Stimulated activated naive CD8-positive, alpha-beta T cell treated with anti-CD3 and anti-CD28 coated beads, Interleukin-15, Interleukin-2, amounts not matched to agents 100 ng/mL and 50 ng/mL, for 24 hours (primary cell): ENCODE data around the gene CCNB2.
"Not testable (repeated sequence)": the region's sequence is repeated elsewhere in the genome, so short reads cannot be mapped to it uniquely, and the experiment has no call there.

Experiments used
- H3K27ac Mint-ChIP-seq: one replicate; pipeline ENCODE4 v1.8.0; 2021; ENCODE audit warnings: mild to moderate bottlenecking, mixed read lengths
- H3K27me3 Mint-ChIP-seq: one replicate; pipeline ENCODE4 v1.8.0; 2021; ENCODE audit warnings: mixed read lengths
- H3K36me3 Mint-ChIP-seq: one replicate; pipeline ENCODE4 v1.8.0; 2021; ENCODE audit warnings: low read depth, mixed read lengths
- H3K4me1 Mint-ChIP-seq: one replicate; pipeline ENCODE4 v1.8.0; 2021; ENCODE audit warnings: low read depth, mixed read lengths
- H3K4me3 Mint-ChIP-seq: one replicate; pipeline ENCODE4 v1.8.0; 2021; ENCODE audit warnings: mild to moderate bottlenecking, mixed read lengths
- H3K9me3 Mint-ChIP-seq: one replicate; pipeline ENCODE4 v1.8.0; 2021; ENCODE audit warnings: mixed read lengths

Gene CCNB2

GRCh38 chr15:59150185-59150584, 45.2 kb downstream of the CCNB2 start:
- Mint-ChIP-seq H3K4me1 (no peaks in the 10 kb centered on the region), H3K36me3 (peaks cover 3% of the 10 kb centered on the region), H3K27ac (no peak overlapping the region), H3K4me3 (no peak overlapping the region), H3K9me3 (no peaks in the 10 kb centered on the region), H3K27me3 (no peaks in the 10 kb centered on the region)

- H3K4me1 Mint-ChIP-seq, result no peaks in the 10 kb centered on the region
- peaks cover 3% of the 10 kb centered on the region for H3K36me3 Mint-ChIP-seq
- H3K9me3 Mint-ChIP-seq, result no peaks in the 10 kb centered on the region
- H3K27ac Mint-ChIP-seq, result no peak overlapping the region
- H3K27me3 Mint-ChIP-seq, result no peaks in the 10 kb centered on the region
- no peak overlapping the region for H3K4me3 Mint-ChIP-seq
Measured at GRCh38 chr15:59152694-59153450, 47.9 kb downstream of the CCNB2 start.

GRCh38 chr15:59153466-59153865, 48.5 kb downstream of the CCNB2 start:
- H3K4me1 Mint-ChIP-seq, result no peaks in the 10 kb centered on the region
- H3K27me3 Mint-ChIP-seq, result no peaks in the 10 kb centered on the region
- H3K36me3 Mint-ChIP-seq, result peaks cover 3% of the 10 kb centered on the region
- H3K27ac Mint-ChIP-seq, result no peak overlapping the region
- H3K9me3 Mint-ChIP-seq, result no peaks in the 10 kb centered on the region
- no peak overlapping the region for H3K4me3 Mint-ChIP-seq

- H3K4me1 Mint-ChIP-seq, result no peaks in the 10 kb centered on the region
- no peaks in the 10 kb centered on the region for H3K27me3 Mint-ChIP-seq
- H3K4me3 Mint-ChIP-seq, result no peak overlapping the region
- H3K27ac Mint-ChIP-seq, result no peak overlapping the region
- peaks cover 3% of the 10 kb centered on the region for H3K36me3 Mint-ChIP-seq
- H3K9me3 Mint-ChIP-seq, result no peaks in the 10 kb centered on the region
Measured at GRCh38 chr15:59154243-59154642, 49.3 kb downstream of the CCNB2 start.

- no peaks in the 10 kb centered on the region for H3K9me3 Mint-ChIP-seq
- no peaks in the 10 kb centered on the region for H3K27me3 Mint-ChIP-seq
- no peak overlapping the region for H3K27ac Mint-ChIP-seq
- H3K4me3 Mint-ChIP-seq, result no peak overlapping the region
- H3K4me1 Mint-ChIP-seq, result no peaks in the 10 kb centered on the region
- H3K36me3 Mint-ChIP-seq, result peaks cover 3% of the 10 kb centered on the region
Measured at GRCh38 chr15:59155431-59155830, 50.5 kb downstream of the CCNB2 start.

- no peaks in the 10 kb centered on the region for H3K36me3 Mint-ChIP-seq
- H3K27me3 Mint-ChIP-seq, result no peaks in the 10 kb centered on the region
- H3K4me3 Mint-ChIP-seq, result no peak overlapping the region
- no peak overlapping the region for H3K27ac Mint-ChIP-seq
- no peaks in the 10 kb centered on the region for H3K9me3 Mint-ChIP-seq
- no peaks in the 10 kb centered on the region for H3K4me1 Mint-ChIP-seq
Measured at GRCh38 chr15:59157396-59157795, 52.5 kb downstream of the CCNB2 start.

GRCh38 chr15:59157840-59158700, 53.1 kb downstream of the CCNB2 start:
- Mint-ChIP-seq H3K4me3 (no peak overlapping the region), H3K27ac (no peak overlapping the region), H3K36me3 (no peaks in the 10 kb centered on the region), H3K27me3 (no peaks in the 10 kb centered on the region), H3K9me3 (no peaks in the 10 kb centered on the region), H3K4me1 (no peaks in the 10 kb centered on the region)

- no peaks in the 10 kb centered on the region for H3K4me1 Mint-ChIP-seq
- no peaks in the 10 kb centered on the region for H3K27me3 Mint-ChIP-seq
- H3K36me3 Mint-ChIP-seq, result no peaks in the 10 kb centered on the region
- H3K4me3 Mint-ChIP-seq, result no peak overlapping the region
- no peaks in the 10 kb centered on the region for H3K9me3 Mint-ChIP-seq
- H3K27ac Mint-ChIP-seq, result no peak overlapping the region
Measured at GRCh38 chr15:59158701-59159034, 53.7 kb downstream of the CCNB2 start.

GRCh38 chr15:59159210-59159609, 54.3 kb downstream of the CCNB2 start:
- H3K4me1 Mint-ChIP-seq, result no peaks in the 10 kb centered on the region
- no peak overlapping the region for H3K4me3 Mint-ChIP-seq
- H3K36me3 Mint-ChIP-seq, result no peaks in the 10 kb centered on the region
- H3K27ac Mint-ChIP-seq, result no peak overlapping the region
- H3K9me3 Mint-ChIP-seq, result no peaks in the 10 kb centered on the region
- H3K27me3 Mint-ChIP-seq, result no peaks in the 10 kb centered on the region

GRCh38 chr15:59160880-59161593, 56.1 kb downstream of the CCNB2 start:
- Mint-ChIP-seq H3K36me3 (no peaks in the 10 kb centered on the region), H3K27me3 (no peaks in the 10 kb centered on the region), H3K9me3 (no peaks in the 10 kb centered on the region), H3K4me1 (no peaks in the 10 kb centered on the region), H3K27ac (no peak overlapping the region), H3K4me3 (no peak overlapping the region)

GRCh38 chr15:59162080-59162479, 57.1 kb downstream of the CCNB2 start:
- H3K27me3 Mint-ChIP-seq, H3K9me3 Mint-ChIP-seq, H3K36me3 Mint-ChIP-seq, H3K4me1 Mint-ChIP-seq, H3K27ac Mint-ChIP-seq, H3K4me3 Mint-ChIP-seq: not testable (repeated sequence)

- no peaks in the 10 kb centered on the region for H3K9me3 Mint-ChIP-seq
- H3K4me3 Mint-ChIP-seq, result no peak overlapping the region
- peaks cover 2% of the 10 kb centered on the region for H3K36me3 Mint-ChIP-seq
- no peak overlapping the region for H3K27ac Mint-ChIP-seq
- no peaks in the 10 kb centered on the region for H3K27me3 Mint-ChIP-seq
- H3K4me1 Mint-ChIP-seq, result peaks cover 20% of the 10 kb centered on the region
Measured at GRCh38 chr15:59165726-59166125, 60.8 kb downstream of the CCNB2 start.

GRCh38 chr15:59166166-59166565, 61.2 kb downstream of the CCNB2 start:
- H3K4me3 Mint-ChIP-seq, result no peak overlapping the region
- H3K4me1 Mint-ChIP-seq, result peaks cover 20% of the 10 kb centered on the region
- H3K27ac Mint-ChIP-seq, result no peak overlapping the region
- H3K27me3 Mint-ChIP-seq, result no peaks in the 10 kb centered on the region
- peaks cover 3% of the 10 kb centered on the region for H3K36me3 Mint-ChIP-seq
- no peaks in the 10 kb centered on the region for H3K9me3 Mint-ChIP-seq

GRCh38 chr15:59166601-59167265, 61.8 kb downstream of the CCNB2 start:
- H3K4me3 Mint-ChIP-seq, result no peak overlapping the region
- no peaks in the 10 kb centered on the region for H3K27me3 Mint-ChIP-seq
- H3K9me3 Mint-ChIP-seq, result no peaks in the 10 kb centered on the region
- H3K4me1 Mint-ChIP-seq, result peaks cover 20% of the 10 kb centered on the region
- no peak overlapping the region for H3K27ac Mint-ChIP-seq
- peaks cover 3% of the 10 kb centered on the region for H3K36me3 Mint-ChIP-seq

GRCh38 chr15:59168536-59168935, 63.6 kb downstream of the CCNB2 start:
- H3K4me1 Mint-ChIP-seq, result peaks cover 20% of the 10 kb centered on the region
- H3K27me3 Mint-ChIP-seq, result no peaks in the 10 kb centered on the region
- no peak overlapping the region for H3K4me3 Mint-ChIP-seq
- H3K27ac Mint-ChIP-seq, result no peak overlapping the region
- no peaks in the 10 kb centered on the region for H3K9me3 Mint-ChIP-seq
- peaks cover 7% of the 10 kb centered on the region for H3K36me3 Mint-ChIP-seq
